ENCODE results near the gene IGFL2. TPM values are rescaled to one million over a fixed set of nuclear protein-coding genes. Genes with fewer than 3 reads are reported as not detected.
"Not testable (repeated sequence)": the region's sequence is repeated elsewhere in the genome, so short reads cannot be mapped to it uniquely, and the experiment has no call there.

The IGFL2 gene
- total RNA-seq (under 1 TPM in 1 of 2 donors, not detected in 1; 0.36 TPM), polyA plus RNA-seq (not detected)
- long read RNA-seq, donor 1 = 0 reads
- long read RNA-seq, donor 2 = 0 reads

GRCh38 chr19:46147791-46148288 lies at the start of gene IGFL2:
Gene IGFL2 (plus strand): TSS chr19:46148238. CDS start chr19:46148279, 41 bp downstream.
- H3K4me1 ChIP-seq (ENCODE audit: control insufficient read depth in 1 of 2, insufficient read depth in 2 of 2, low read length in 2 of 2) = no peaks in the 10 kb centered on the region
- H3K27me3 ChIP-seq (ENCODE audit: control insufficient read depth in 1 of 2, insufficient read depth in 2 of 2, low read length in 1 of 2) = no peaks in the 10 kb centered on the region
- 62 to 63% methylated on average over 6 of the region's 6 CpGs for WGBS, 2 donors
- no peaks in the 10 kb centered on the region for H3K36me3 ChIP-seq (ENCODE audit: control insufficient read depth in 1 of 2, insufficient read depth in 2 of 2, low read length in 1 of 2)
- DNase-seq (no peak), ATAC-seq (ENCODE audit: low FRiP score) (no peak)
- H3K27ac ChIP-seq (ENCODE audit: low read depth in 1 of 2, low read length in 2 of 2) = no peak within 1 kb of the TSS
- H3K9me3 ChIP-seq (ENCODE audit: control insufficient read depth, low read length) = no peaks in the 10 kb centered on the region
- no peak within 1 kb of the TSS for H3K4me3 ChIP-seq (ENCODE audit: low read length in 2 of 2)
- intact Hi-C loops (cut with DNase I) = no loop called here

DNA sequence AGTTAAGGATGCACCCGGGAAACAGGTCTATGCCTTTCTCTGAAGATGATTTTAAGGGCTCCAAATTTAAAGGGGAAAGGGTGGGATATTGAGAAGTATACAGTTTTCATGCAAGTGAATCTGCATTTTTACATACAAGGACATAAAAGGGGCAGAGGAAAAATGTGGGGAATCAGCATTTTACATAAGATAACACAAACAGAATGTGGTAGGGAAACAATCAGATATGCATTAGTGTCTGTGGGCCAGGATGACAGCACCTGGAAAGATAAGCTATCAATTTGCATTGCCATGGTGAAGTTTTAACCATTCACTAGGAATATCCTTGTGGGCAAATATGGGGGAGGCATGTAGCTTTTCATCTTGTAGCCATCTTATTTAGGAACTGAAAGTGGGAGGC lies 47.7 kb upstream of the IGFL2 start:
- Histone ChIP-seq H3K27ac (ENCODE audit: low read depth in 1 of 2, low read length in 2 of 2) (no peak overlapping the region), H3K4me1 (ENCODE audit: control insufficient read depth in 1 of 2, insufficient read depth in 2 of 2, low read length in 2 of 2) (no peaks in the 10 kb centered on the region), H3K36me3 (ENCODE audit: control insufficient read depth in 1 of 2, insufficient read depth in 2 of 2, low read length in 1 of 2) (no peaks in the 10 kb centered on the region), H3K9me3 (ENCODE audit: control insufficient read depth, low read length) (peaks cover 5% of the 10 kb centered on the region), H3K27me3 (ENCODE audit: control insufficient read depth in 1 of 2, insufficient read depth in 2 of 2, low read length in 1 of 2) (no peaks in the 10 kb centered on the region), H3K4me3 (ENCODE audit: low read length in 2 of 2) (no peak overlapping the region)
- intact Hi-C loops (cut with DNase I) = no loop called here
- DNase-seq = no peak
- 57 to 73% methylated on average over 1 of the region's 1 CpG for WGBS, 2 donors
- ATAC-seq (ENCODE audit: low FRiP score) = no peak

DNA sequence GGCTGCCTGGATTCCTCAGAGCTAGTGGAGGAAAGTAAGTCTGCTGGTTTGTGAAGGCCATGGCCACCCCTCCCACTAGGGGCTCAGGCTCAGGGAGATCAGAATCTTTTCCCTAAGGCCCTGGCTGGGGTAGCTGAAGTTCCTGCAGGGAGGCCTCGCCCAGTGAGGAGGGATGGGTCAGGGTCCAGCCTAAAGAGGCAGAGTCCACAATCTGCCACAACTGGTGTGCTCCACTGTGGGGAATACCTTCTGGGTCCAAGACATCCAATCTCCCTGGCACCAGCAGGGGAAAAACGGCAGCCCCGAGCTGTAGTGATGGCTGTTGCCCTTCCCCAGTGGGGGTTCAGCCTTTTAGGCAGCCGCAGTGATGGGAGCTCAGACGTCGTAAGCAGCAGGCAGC lies 46.7 kb upstream of the IGFL2 start:
- 39 to 40% methylated on average over 6 of the region's 6 CpGs for WGBS, 2 donors
- Histone ChIP-seq H3K4me3 (ENCODE audit: low read length in 2 of 2) (no peak overlapping the region), H3K27ac (ENCODE audit: low read depth in 1 of 2, low read length in 2 of 2) (no peak overlapping the region), H3K36me3 (ENCODE audit: control insufficient read depth in 1 of 2, insufficient read depth in 2 of 2, low read length in 1 of 2) (no peaks in the 10 kb centered on the region), H3K4me1 (ENCODE audit: control insufficient read depth in 1 of 2, insufficient read depth in 2 of 2, low read length in 2 of 2) (no peaks in the 10 kb centered on the region), H3K27me3 (ENCODE audit: control insufficient read depth in 1 of 2, insufficient read depth in 2 of 2, low read length in 1 of 2) (no peaks in the 10 kb centered on the region), H3K9me3 (ENCODE audit: control insufficient read depth, low read length) (peaks cover 6% of the 10 kb centered on the region)
- intact Hi-C loops (cut with DNase I) = no loop called here
- no peak for DNase-seq
- ATAC-seq (ENCODE audit: low FRiP score) = no peak

- H3K4me3 ChIP-seq (ENCODE audit: low read length in 2 of 2); H3K27ac ChIP-seq (ENCODE audit: low read depth in 1 of 2, low read length in 2 of 2); intact Hi-C loops (cut with DNase I); H3K4me1 ChIP-seq (ENCODE audit: control insufficient read depth in 1 of 2, insufficient read depth in 2 of 2, low read length in 2 of 2); H3K36me3 ChIP-seq (ENCODE audit: control insufficient read depth in 1 of 2, insufficient read depth in 2 of 2, low read length in 1 of 2); DNase-seq; H3K9me3 ChIP-seq (ENCODE audit: control insufficient read depth, low read length); H3K27me3 ChIP-seq (ENCODE audit: control insufficient read depth in 1 of 2, insufficient read depth in 2 of 2, low read length in 1 of 2); ATAC-seq (ENCODE audit: low FRiP score): not testable (repeated sequence)
- 86 to 87% methylated on average over 7 of the region's 7 CpGs for WGBS, 2 donors
Observed at GRCh38 chr19:46102333-46102732, 45.7 kb upstream of the IGFL2 start.

DNA sequence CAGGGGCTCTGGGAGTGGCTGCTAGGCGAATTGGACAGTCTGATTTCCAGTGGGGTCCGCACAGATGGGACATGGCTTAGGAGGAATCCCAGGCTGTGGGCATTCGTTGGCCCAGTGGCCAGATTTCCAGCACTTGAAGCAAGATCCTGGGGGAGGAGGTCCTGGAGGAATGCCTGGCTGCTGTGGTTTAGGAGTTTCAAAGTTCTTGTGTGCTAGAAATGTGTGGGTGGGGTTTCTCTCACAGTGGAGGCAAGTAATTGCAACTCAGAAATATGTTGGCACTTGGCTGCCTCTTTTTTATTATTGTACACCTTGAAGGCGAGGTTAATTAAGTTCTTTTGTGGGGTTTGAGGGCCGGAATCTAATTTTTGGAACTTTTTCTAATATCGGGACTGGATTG lies 40.7 kb upstream of the IGFL2 start:
- Histone ChIP-seq H3K27me3 (ENCODE audit: control insufficient read depth in 1 of 2, insufficient read depth in 2 of 2, low read length in 1 of 2) (no peaks in the 10 kb centered on the region), H3K9me3 (ENCODE audit: control insufficient read depth, low read length) (peaks cover 6% of the 10 kb centered on the region), H3K27ac (ENCODE audit: low read depth in 1 of 2, low read length in 2 of 2) (no peak overlapping the region), H3K36me3 (ENCODE audit: control insufficient read depth in 1 of 2, insufficient read depth in 2 of 2, low read length in 1 of 2) (no peaks in the 10 kb centered on the region), H3K4me1 (ENCODE audit: control insufficient read depth in 1 of 2, insufficient read depth in 2 of 2, low read length in 2 of 2) (no peaks in the 10 kb centered on the region), H3K4me3 (ENCODE audit: low read length in 2 of 2) (no peak overlapping the region)
- no peak for DNase-seq
- ATAC-seq (ENCODE audit: low FRiP score) = no peak
- 71 to 75% methylated on average over 6 of the region's 6 CpGs for WGBS, 2 donors
- intact Hi-C loops (cut with DNase I) = no loop called here

DNA sequence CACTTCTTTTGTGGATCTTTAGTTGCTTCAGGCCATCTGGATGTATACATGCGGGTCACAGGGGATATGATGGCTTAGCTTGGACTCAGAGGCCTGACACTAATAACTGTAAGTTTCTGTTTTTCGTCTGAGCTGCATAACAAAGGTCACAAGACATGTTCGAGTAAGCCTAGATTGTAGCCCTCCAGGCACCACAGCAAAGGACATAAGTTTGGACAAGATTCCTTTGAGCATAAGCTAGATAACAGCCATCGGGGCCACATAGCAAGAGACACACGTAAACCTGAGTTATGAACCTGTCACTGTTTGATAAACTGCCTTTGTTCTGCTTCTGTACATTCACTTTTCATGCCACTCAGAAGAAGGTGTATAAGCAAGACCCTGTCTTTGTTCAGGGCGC lies 38.2 kb upstream of the IGFL2 start:
- no peak overlapping the region for H3K4me3 ChIP-seq (ENCODE audit: low read length in 2 of 2)
- DNase-seq (no peak), ATAC-seq (ENCODE audit: low FRiP score) (no peak)
- H3K36me3 ChIP-seq (ENCODE audit: control insufficient read depth in 1 of 2, insufficient read depth in 2 of 2, low read length in 1 of 2) = no peaks in the 10 kb centered on the region
- intact Hi-C loops (cut with DNase I) = no loop called here
- H3K4me1 ChIP-seq (ENCODE audit: control insufficient read depth in 1 of 2, insufficient read depth in 2 of 2, low read length in 2 of 2) = no peaks in the 10 kb centered on the region
- 43 to 54% methylated on average over 6 of the region's 6 CpGs for WGBS, 2 donors
- H3K9me3 ChIP-seq (ENCODE audit: control insufficient read depth, low read length) = peaks cover 4% of the 10 kb centered on the region
- no peaks in the 10 kb centered on the region for H3K27me3 ChIP-seq (ENCODE audit: control insufficient read depth in 1 of 2, insufficient read depth in 2 of 2, low read length in 1 of 2)
- H3K27ac ChIP-seq (ENCODE audit: low read depth in 1 of 2, low read length in 2 of 2) = no peak overlapping the region

GRCh38 chr19:46111376-46111775 lies 36.7 kb upstream of the IGFL2 start:
- no peak for ATAC-seq (ENCODE audit: low FRiP score)
- H3K27me3 ChIP-seq (ENCODE audit: control insufficient read depth in 1 of 2, insufficient read depth in 2 of 2, low read length in 1 of 2) = no peaks in the 10 kb centered on the region
- intact Hi-C loops (cut with DNase I) = no loop called here

DNA sequence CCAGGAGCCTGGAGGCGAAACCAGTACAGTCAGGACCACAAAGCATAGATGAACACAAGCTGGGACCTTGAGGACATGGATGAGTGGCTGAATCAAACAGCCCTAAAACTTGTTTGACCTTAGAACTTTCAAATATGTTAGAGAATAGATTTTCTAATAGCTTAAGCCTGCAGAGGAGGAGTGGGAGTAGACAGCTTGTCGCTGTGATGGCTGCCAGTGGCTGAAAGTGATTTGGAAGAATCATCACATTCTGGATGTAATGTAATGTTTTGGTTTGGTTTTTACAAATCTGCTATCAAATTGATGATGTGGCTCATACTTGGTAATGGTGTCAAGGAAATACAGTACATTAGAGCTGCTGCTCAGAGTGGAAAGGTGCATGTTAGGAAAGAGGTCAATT lies 35.5 kb upstream of the IGFL2 start:
- WGBS, 2 donors = 60 to 64% methylated on average over 2 of the region's 2 CpGs
- no peaks in the 10 kb centered on the region for H3K27me3 ChIP-seq (ENCODE audit: control insufficient read depth in 1 of 2, insufficient read depth in 2 of 2, low read length in 1 of 2)
- H3K4me3 ChIP-seq (ENCODE audit: low read length in 2 of 2) = no peak overlapping the region
- intact Hi-C loops (cut with DNase I) = no loop called here
- H3K9me3 ChIP-seq (ENCODE audit: control insufficient read depth, low read length) = no peaks in the 10 kb centered on the region
- no peaks in the 10 kb centered on the region for H3K36me3 ChIP-seq (ENCODE audit: control insufficient read depth in 1 of 2, insufficient read depth in 2 of 2, low read length in 1 of 2)
- ATAC-seq (ENCODE audit: low FRiP score) (no peak), DNase-seq (no peak)
- H3K4me1 ChIP-seq (ENCODE audit: control insufficient read depth in 1 of 2, insufficient read depth in 2 of 2, low read length in 2 of 2) = no peaks in the 10 kb centered on the region
- H3K27ac ChIP-seq (ENCODE audit: low read depth in 1 of 2, low read length in 2 of 2) = no peak overlapping the region

More at GRCh38 chr19:46111376-46111775, 36.7 kb upstream of the IGFL2 start:
- Histone ChIP-seq H3K4me3 (ENCODE audit: low read length in 2 of 2) (no peak overlapping the region), H3K4me1 (ENCODE audit: control insufficient read depth in 1 of 2, insufficient read depth in 2 of 2, low read length in 2 of 2) (no peaks in the 10 kb centered on the region), H3K27ac (ENCODE audit: low read depth in 1 of 2, low read length in 2 of 2) (no peak overlapping the region), H3K36me3 (ENCODE audit: control insufficient read depth in 1 of 2, insufficient read depth in 2 of 2, low read length in 1 of 2) (no peaks in the 10 kb centered on the region), H3K9me3 (ENCODE audit: control insufficient read depth, low read length) (no peaks in the 10 kb centered on the region)
- no peak for DNase-seq
- 49 to 67% methylated on average over 3 of the region's 3 CpGs for WGBS, 2 donors

DNA sequence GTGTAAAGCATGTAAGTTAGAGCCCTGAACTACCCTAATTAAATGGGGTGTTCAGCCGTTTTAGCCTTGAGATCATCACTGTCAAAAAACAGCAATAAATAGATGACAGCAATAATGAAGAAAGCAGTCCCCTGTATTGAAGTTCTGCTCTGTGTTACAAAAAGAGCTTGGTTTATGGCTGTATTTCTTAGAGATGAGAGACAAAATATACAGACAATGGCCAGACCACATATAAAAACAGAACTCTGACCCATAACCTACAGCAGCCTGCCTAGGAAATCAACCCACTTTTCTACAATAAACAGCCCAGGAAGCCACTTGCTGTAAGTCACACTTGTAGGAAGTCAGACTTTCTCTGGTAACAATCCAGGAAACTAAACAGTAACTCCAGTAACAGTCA lies 34.3 kb upstream of the IGFL2 start:
- intact Hi-C loops (cut with DNase I) = no loop called here
- no peaks in the 10 kb centered on the region for H3K27me3 ChIP-seq (ENCODE audit: control insufficient read depth in 1 of 2, insufficient read depth in 2 of 2, low read length in 1 of 2)

More for the DNA sequence above, 34.3 kb upstream of the IGFL2 start:
- Histone ChIP-seq H3K4me3 (ENCODE audit: low read length in 2 of 2) (no peak overlapping the region), H3K4me1 (ENCODE audit: control insufficient read depth in 1 of 2, insufficient read depth in 2 of 2, low read length in 2 of 2) (no peaks in the 10 kb centered on the region), H3K9me3 (ENCODE audit: control insufficient read depth, low read length) (no peaks in the 10 kb centered on the region), H3K27ac (ENCODE audit: low read depth in 1 of 2, low read length in 2 of 2) (no peak overlapping the region), H3K36me3 (ENCODE audit: control insufficient read depth in 1 of 2, insufficient read depth in 2 of 2, low read length in 1 of 2) (no peaks in the 10 kb centered on the region)
- WGBS, 2 donors = 14 to 17% methylated on average over 1 of the region's 1 CpG
- no peak for DNase-seq
- no peak for ATAC-seq (ENCODE audit: low FRiP score)
